ENCODE measurements around the gene ELOVL6.
"Not testable (repeated sequence)": the region's sequence is repeated elsewhere in the genome, so short reads cannot be mapped to it uniquely, and the experiment has no call there.

ELOVL6 gene

GRCh38 chr4:110075083-110075738, 123.2 kb downstream of the ELOVL6 start:
- no peak for DNase-seq (ENCODE audit: low read depth)

GRCh38 chr4:110074570-110074969, 123.8 kb downstream of the ELOVL6 start:
- DNase-seq (ENCODE audit: low read depth): no peak

- no peak for DNase-seq (ENCODE audit: low read depth)
Measured at GRCh38 chr4:110073053-110073845, 125.2 kb downstream of the ELOVL6 start.

GRCh38 chr4:110071466-110071865, 126.9 kb downstream of the ELOVL6 start:
- no peak for DNase-seq (ENCODE audit: low read depth)

- DNase-seq (ENCODE audit: low read depth): no peak
Measured at GRCh38 chr4:110068248-110068647, 130.2 kb downstream of the ELOVL6 start.

- no peak for DNase-seq (ENCODE audit: low read depth)
Measured at GRCh38 chr4:110064934-110065333, 133.5 kb downstream of the ELOVL6 start.

GRCh38 chr4:110064295-110064694, 134.1 kb downstream of the ELOVL6 start:
- DNase-seq (ENCODE audit: low read depth): no peak

- no peak for DNase-seq (ENCODE audit: low read depth)
Measured at GRCh38 chr4:110062166-110062565, 136.2 kb downstream of the ELOVL6 start.

- DNase-seq (ENCODE audit: low read depth): no peak
Measured at GRCh38 chr4:110061076-110061475, 137.3 kb downstream of the ELOVL6 start.

GRCh38 chr4:110059556-110060191, 138.7 kb downstream of the ELOVL6 start:
- DNase-seq (ENCODE audit: low read depth): no peak

- no peak for DNase-seq (ENCODE audit: low read depth)
Measured at GRCh38 chr4:110058677-110059076, 139.7 kb downstream of the ELOVL6 start.

- DNase-seq (ENCODE audit: low read depth): no peak
Measured at GRCh38 chr4:110055158-110055768, 143.2 kb downstream of the ELOVL6 start.

- peak; percentile 31 for DNase-seq (ENCODE audit: low read depth)
Measured at GRCh38 chr4:110049951-110050925, 148.2 kb downstream of the ELOVL6 start.

- DNase-seq (ENCODE audit: low read depth): no peak
Measured at GRCh38 chr4:110046588-110047049, 151.8 kb downstream of the ELOVL6 start.

- DNase-seq (ENCODE audit: low read depth): no peak
Measured at GRCh38 chr4:110042545-110043517, 155.6 kb downstream of the ELOVL6 start.

GRCh38 chr4:110041735-110042134, 156.7 kb downstream of the ELOVL6 start:
- no peak for DNase-seq (ENCODE audit: low read depth)

- not testable (repeated sequence) for DNase-seq (ENCODE audit: low read depth)
Measured at GRCh38 chr4:110039164-110039563, 159.3 kb downstream of the ELOVL6 start.

- no peak for DNase-seq (ENCODE audit: low read depth)
Measured at GRCh38 chr4:110034026-110034393, 164.4 kb downstream of the ELOVL6 start.

- DNase-seq (ENCODE audit: low read depth): no peak
Measured at GRCh38 chr4:110033355-110034025, 164.9 kb downstream of the ELOVL6 start.
